HEK293T (cell line): Measurements from ENCODE around the gene STK38.

Source experiments
- ARNT ChIP-seq: fragments of 450-650 bp; IDR thresholded peaks from 2 replicates; pipeline ENCODE4 v1.6.1; 2017; ENCODE audit warnings: mild to moderate bottlenecking
- FOXA1 ChIP-seq: fragments of 450-650 bp; IDR thresholded peaks from 2 replicates; pipeline ENCODE4 v1.6.1; 2016; ENCODE audit warnings: mild to moderate bottlenecking

GRCh38 chr6:36547646-36548400 lies 544 bp upstream of the STK38 start:
- no peak for TF ChIP-seq ARNT
- no peak for TF ChIP-seq FOXA1
